ENCODE data around the gene HCN4.
"Not testable (repeated sequence)": the region's sequence is repeated elsewhere in the genome, so short reads cannot be mapped to it uniquely, and the experiment has no call there.

The HCN4 gene

GRCh38 chr15:73318463-73319351 is 50.1 kb downstream of the HCN4 start:
- no peak overlapping the region for H3K4me3 ChIP-seq (replicated peaks; ENCODE audit: low read depth, low read length)
- no peak for TF ChIP-seq CTCF (IDR thresholded peaks at IDR 0.05; ENCODE audit: low read length, missing control alignments)
- DNase-seq (ENCODE audit: low read depth): no peak

GRCh38 chr15:73317651-73318462 is 50.9 kb downstream of the HCN4 start:
- DNase-seq (ENCODE audit: low read depth): no peak
- no peak overlapping the region for H3K4me3 ChIP-seq (replicated peaks; ENCODE audit: low read depth, low read length)
- TF ChIP-seq CTCF (IDR thresholded peaks at IDR 0.05; ENCODE audit: low read length, missing control alignments): no peak

- no peak for DNase-seq (ENCODE audit: low read depth)
- TF ChIP-seq CTCF (IDR thresholded peaks at IDR 0.05; ENCODE audit: low read length, missing control alignments): no peak
- H3K4me3 ChIP-seq (replicated peaks; ENCODE audit: low read depth, low read length): no peak overlapping the region
These were observed 54.9 kb downstream of the HCN4 start for GRCh38 chr15:73313861-73314260.

- no peak for TF ChIP-seq CTCF (IDR thresholded peaks at IDR 0.05; ENCODE audit: low read length, missing control alignments)
- no peak for DNase-seq (ENCODE audit: low read depth)
- H3K4me3 ChIP-seq (replicated peaks; ENCODE audit: low read depth, low read length): no peak overlapping the region
These were observed 60.5 kb downstream of the HCN4 start for GRCh38 chr15:73308305-73308704.

- TF ChIP-seq CTCF (IDR thresholded peaks at IDR 0.05; ENCODE audit: low read length, missing control alignments): peak; percentile 81
- peak; percentile 82 for DNase-seq (ENCODE audit: low read depth)
- H3K4me3 ChIP-seq (replicated peaks; ENCODE audit: low read depth, low read length): no peak overlapping the region
These were observed 63.2 kb downstream of the HCN4 start for GRCh38 chr15:73305331-73306211.

GRCh38 chr15:73303636-73304035 is 65.1 kb downstream of the HCN4 start:
- no peak for TF ChIP-seq CTCF (IDR thresholded peaks at IDR 0.05; ENCODE audit: low read length, missing control alignments)
- H3K4me3 ChIP-seq (replicated peaks; ENCODE audit: low read depth, low read length): no peak overlapping the region
- no peak for DNase-seq (ENCODE audit: low read depth)

GRCh38 chr15:73300286-73300685 is 68.5 kb downstream of the HCN4 start:
- H3K4me3 ChIP-seq (replicated peaks; ENCODE audit: low read depth, low read length); DNase-seq (ENCODE audit: low read depth): not testable (repeated sequence)
